ENCODE data around the gene SHKBP1. TPM values are rescaled to one million over a fixed set of nuclear protein-coding genes. Genes with fewer than 3 reads are reported as not detected.

The SHKBP1 gene
- total RNA-seq, 4 donors from 2014 or later = 37.0 to 87.5 (median 47.8) TPM

- no peak for DNase-seq (ENCODE audit: low spot score)
Measured at GRCh38 chr19:40613690-40614621, 37.3 kb downstream of the SHKBP1 start.

GRCh38 chr19:40614622-40615411, 38.1 kb downstream of the SHKBP1 start:
- peak; percentile 79 for DNase-seq (ENCODE audit: low spot score)

More at GRCh38 chr19:40613690-40614621, 37.3 kb downstream of the SHKBP1 start:
- TF ChIP-seq CTCF (IDR thresholded peaks at IDR 0.05) = no peak
- ATAC-seq (ENCODE audit: low FRiP score) = peak; percentile 58

GRCh38 chr19:40616178-40616577, 39.5 kb downstream of the SHKBP1 start:
- no peak for DNase-seq (ENCODE audit: low spot score)
- ATAC-seq (ENCODE audit: low FRiP score) = no peak
- TF ChIP-seq CTCF (IDR thresholded peaks at IDR 0.05) = no peak

More at GRCh38 chr19:40614622-40615411, 38.1 kb downstream of the SHKBP1 start:
- no peak for TF ChIP-seq CTCF (IDR thresholded peaks at IDR 0.05)
- ATAC-seq (ENCODE audit: low FRiP score) = peak; percentile 53

- no peak for ATAC-seq (ENCODE audit: low FRiP score)
- no peak for DNase-seq (ENCODE audit: low spot score)
- TF ChIP-seq CTCF (IDR thresholded peaks at IDR 0.05) = no peak
Measured at GRCh38 chr19:40616941-40617340, 40.3 kb downstream of the SHKBP1 start.

GRCh38 chr19:40617961-40618360, 41.3 kb downstream of the SHKBP1 start:
- ATAC-seq (ENCODE audit: low FRiP score) (no peak), DNase-seq (ENCODE audit: low spot score) (no peak)
- TF ChIP-seq CTCF (IDR thresholded peaks at IDR 0.05) = no peak

GRCh38 chr19:40619333-40620160, 42.9 kb downstream of the SHKBP1 start:
- DNase-seq (ENCODE audit: low spot score) (no peak), ATAC-seq (ENCODE audit: low FRiP score) (no peak)
- TF ChIP-seq CTCF (IDR thresholded peaks at IDR 0.05) = no peak
